Measurements from ENCODE around the gene ADAMTS18.

The ADAMTS18 gene

DNA sequence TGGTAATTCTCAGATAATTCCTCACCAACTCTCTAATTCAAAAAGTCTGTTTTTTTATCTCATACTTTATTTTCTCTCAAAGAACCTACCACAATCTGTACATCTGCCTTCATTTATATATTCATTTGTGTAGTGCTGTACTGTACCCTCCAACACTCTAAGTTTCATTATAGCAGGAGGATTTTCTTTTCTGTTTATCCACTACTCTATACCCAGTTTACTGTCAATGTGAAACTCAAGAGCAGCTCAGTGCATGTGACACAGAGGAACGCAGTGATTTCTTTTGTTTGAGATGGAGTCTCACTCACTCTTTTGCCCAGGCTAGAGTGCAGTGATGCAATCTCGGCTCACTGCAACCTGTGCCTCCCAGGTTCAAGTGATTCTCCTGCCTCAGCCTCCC, 117.8 kb downstream of the ADAMTS18 start:
- no peak for DNase-seq (ENCODE audit: low read depth in 1 of 2, low spot score in 1 of 2)
- TF ChIP-seq POLR2AphosphoS5 (IDR thresholded peaks at IDR 0.05; ENCODE audit: low read depth) (no peak), SPI1 (IDR thresholded peaks at IDR 0.05; ENCODE audit: borderline replicate concordance, low read depth) (no peak), GABPA (IDR thresholded peaks at IDR 0.05; ENCODE audit: low read depth) (no peak)
- TF ChIP-seq, protein P1, sequence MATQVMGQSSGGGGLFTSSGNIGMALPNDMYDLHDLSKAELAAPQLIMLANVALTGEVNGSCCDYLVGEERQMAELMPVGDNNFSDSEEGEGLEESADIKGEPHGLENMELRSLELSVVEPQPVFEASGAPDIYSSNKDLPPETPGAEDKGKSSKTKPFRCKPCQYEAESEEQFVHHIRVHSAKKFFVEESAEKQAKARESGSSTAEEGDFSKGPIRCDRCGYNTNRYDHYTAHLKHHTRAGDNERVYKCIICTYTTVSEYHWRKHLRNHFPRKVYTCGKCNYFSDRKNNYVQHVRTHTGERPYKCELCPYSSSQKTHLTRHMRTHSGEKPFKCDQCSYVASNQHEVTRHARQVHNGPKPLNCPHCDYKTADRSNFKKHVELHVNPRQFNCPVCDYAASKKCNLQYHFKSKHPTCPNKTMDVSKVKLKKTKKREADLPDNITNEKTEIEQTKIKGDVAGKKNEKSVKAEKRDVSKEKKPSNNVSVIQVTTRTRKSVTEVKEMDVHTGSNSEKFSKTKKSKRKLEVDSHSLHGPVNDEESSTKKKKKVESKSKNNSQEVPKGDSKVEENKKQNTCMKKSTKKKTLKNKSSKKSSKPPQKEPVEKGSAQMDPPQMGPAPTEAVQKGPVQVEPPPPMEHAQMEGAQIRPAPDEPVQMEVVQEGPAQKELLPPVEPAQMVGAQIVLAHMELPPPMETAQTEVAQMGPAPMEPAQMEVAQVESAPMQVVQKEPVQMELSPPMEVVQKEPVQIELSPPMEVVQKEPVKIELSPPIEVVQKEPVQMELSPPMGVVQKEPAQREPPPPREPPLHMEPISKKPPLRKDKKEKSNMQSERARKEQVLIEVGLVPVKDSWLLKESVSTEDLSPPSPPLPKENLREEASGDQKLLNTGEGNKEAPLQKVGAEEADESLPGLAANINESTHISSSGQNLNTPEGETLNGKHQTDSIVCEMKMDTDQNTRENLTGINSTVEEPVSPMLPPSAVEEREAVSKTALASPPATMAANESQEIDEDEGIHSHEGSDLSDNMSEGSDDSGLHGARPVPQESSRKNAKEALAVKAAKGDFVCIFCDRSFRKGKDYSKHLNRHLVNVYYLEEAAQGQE (IDR thresholded peaks at IDR 0.05; ENCODE audit: insufficient replicate concordance, low read depth) = no peak
- H3K27me3 ChIP-seq (ENCODE audit: insufficient read depth, poor library complexity, severe bottlenecking) = no peaks in the 10 kb centered on the region
- no peak overlapping the region for H3K4me3 ChIP-seq (replicated peaks; ENCODE audit: insufficient read depth, low read length)
- H3K27ac ChIP-seq (replicated peaks) = no peak overlapping the region

DNA sequence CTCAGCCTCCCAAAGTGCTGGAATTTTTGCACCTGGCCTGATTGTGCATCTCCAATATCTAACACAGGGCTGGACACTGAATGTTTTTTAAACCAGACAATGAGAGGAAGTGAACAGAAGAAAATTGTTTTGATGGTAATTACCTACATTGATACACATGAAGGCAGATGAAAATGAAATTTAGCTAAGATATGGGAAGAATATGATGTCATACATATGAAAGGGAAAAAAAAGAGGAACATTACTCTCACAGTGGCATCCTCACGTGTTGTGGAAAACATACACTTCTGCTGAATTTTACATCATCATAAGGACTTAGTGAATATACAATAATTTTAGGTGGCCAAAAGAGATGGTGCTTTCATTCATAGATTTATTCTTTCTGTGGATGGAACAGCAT, 124.0 kb downstream of the ADAMTS18 start:
- TF ChIP-seq, protein P1 (IDR thresholded peaks at IDR 0.05; ENCODE audit: insufficient replicate concordance, low read depth) = no peak
- no peak for TF ChIP-seq POLR2AphosphoS5 (IDR thresholded peaks at IDR 0.05; ENCODE audit: low read depth)
- TF ChIP-seq, protein P2, sequence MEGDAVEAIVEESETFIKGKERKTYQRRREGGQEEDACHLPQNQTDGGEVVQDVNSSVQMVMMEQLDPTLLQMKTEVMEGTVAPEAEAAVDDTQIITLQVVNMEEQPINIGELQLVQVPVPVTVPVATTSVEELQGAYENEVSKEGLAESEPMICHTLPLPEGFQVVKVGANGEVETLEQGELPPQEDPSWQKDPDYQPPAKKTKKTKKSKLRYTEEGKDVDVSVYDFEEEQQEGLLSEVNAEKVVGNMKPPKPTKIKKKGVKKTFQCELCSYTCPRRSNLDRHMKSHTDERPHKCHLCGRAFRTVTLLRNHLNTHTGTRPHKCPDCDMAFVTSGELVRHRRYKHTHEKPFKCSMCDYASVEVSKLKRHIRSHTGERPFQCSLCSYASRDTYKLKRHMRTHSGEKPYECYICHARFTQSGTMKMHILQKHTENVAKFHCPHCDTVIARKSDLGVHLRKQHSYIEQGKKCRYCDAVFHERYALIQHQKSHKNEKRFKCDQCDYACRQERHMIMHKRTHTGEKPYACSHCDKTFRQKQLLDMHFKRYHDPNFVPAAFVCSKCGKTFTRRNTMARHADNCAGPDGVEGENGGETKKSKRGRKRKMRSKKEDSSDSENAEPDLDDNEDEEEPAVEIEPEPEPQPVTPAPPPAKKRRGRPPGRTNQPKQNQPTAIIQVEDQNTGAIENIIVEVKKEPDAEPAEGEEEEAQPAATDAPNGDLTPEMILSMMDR (IDR thresholded peaks at IDR 0.05; ENCODE audit: insufficient read depth, low read length) = no peak
- no peak for TF ChIP-seq SPI1 (IDR thresholded peaks at IDR 0.05; ENCODE audit: borderline replicate concordance, low read depth)
- TF ChIP-seq GABPA (IDR thresholded peaks at IDR 0.05; ENCODE audit: low read depth) = no peak
- Histone ChIP-seq H3K27ac (replicated peaks) (no peak overlapping the region), H3K4me3 (replicated peaks; ENCODE audit: insufficient read depth, low read length) (no peak overlapping the region), H3K27me3 (ENCODE audit: insufficient read depth, poor library complexity, severe bottlenecking) (peaks cover 8% of the 10 kb centered on the region)
- no peak for DNase-seq (ENCODE audit: low read depth in 1 of 2, low spot score in 1 of 2)

DNA sequence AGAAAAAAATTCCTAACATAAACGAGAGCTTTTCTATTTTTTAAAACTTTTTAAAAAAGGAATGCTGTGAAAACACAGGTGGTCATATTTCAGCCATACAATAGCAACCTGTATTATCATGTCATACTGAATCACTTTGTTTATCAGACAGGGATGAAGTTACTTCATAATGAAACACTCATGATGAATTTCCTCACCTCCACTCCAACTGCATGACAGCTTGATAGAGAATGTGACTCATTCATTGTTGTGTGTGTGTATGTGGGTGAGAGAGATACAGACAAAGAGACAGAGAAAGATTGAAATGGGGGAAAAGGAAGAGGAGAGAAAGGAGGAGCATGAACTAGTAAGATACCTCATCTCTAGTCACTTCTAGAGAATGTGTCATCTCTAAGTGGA, 126.7 kb downstream of the ADAMTS18 start:
- peaks cover 8% of the 10 kb centered on the region for H3K27me3 ChIP-seq (ENCODE audit: insufficient read depth, poor library complexity, severe bottlenecking)
- TF ChIP-seq, protein P1 (IDR thresholded peaks at IDR 0.05; ENCODE audit: insufficient replicate concordance, low read depth) = no peak
- no peak for TF ChIP-seq GABPA (IDR thresholded peaks at IDR 0.05; ENCODE audit: low read depth)
- TF ChIP-seq, protein P2 (IDR thresholded peaks at IDR 0.05; ENCODE audit: insufficient read depth, low read length) = no peak
- no peak for TF ChIP-seq POLR2AphosphoS5 (IDR thresholded peaks at IDR 0.05; ENCODE audit: low read depth)
- no peak for TF ChIP-seq SPI1 (IDR thresholded peaks at IDR 0.05; ENCODE audit: borderline replicate concordance, low read depth)
- no peak overlapping the region for H3K27ac ChIP-seq (replicated peaks)
- DNase-seq (ENCODE audit: low read depth in 1 of 2, low spot score in 1 of 2) = no peak
- H3K4me3 ChIP-seq (replicated peaks; ENCODE audit: insufficient read depth, low read length) = no peak overlapping the region
